Activated naive CD4-positive, alpha-beta T cell treated with anti-CD3 and anti-CD28 coated beads, Interleukin-2, amount 50 U/mL, for 24 hours (primary cell): ENCODE data around the gene GPR75.
A peak's percentile ranks its signal among the peaks of the same experiment; 100 is the strongest.
"Not testable (repeated sequence)": the region's sequence is repeated elsewhere in the genome, so short reads cannot be mapped to it uniquely, and the experiment has no call there.

ENCODE experiments used
- H3K27ac Mint-ChIP-seq: one replicate; pipeline ENCODE4 v1.8.0; 2021; ENCODE audit warnings: mild to moderate bottlenecking, mixed read lengths
- H3K27me3 Mint-ChIP-seq: one replicate; pipeline ENCODE4 v1.8.0; 2021; ENCODE audit warnings: mixed read lengths
- H3K36me3 Mint-ChIP-seq: one replicate; pipeline ENCODE4 v1.8.0; 2021; ENCODE audit warnings: mixed read lengths
- H3K4me1 Mint-ChIP-seq: one replicate; pipeline ENCODE4 v1.8.0; 2021; ENCODE audit warnings: mixed read lengths
- H3K4me3 Mint-ChIP-seq: one replicate; pipeline ENCODE4 v1.8.0; 2021; ENCODE audit warnings: mild to moderate bottlenecking, mixed read lengths
- H3K9me3 Mint-ChIP-seq: one replicate; pipeline ENCODE4 v1.8.0; 2021; ENCODE audit warnings: mixed read lengths

GPR75 gene

GRCh38 chr2:53867169-53867568 lies 7.4 kb upstream of the GPR75 start:
- Mint-ChIP-seq H3K27me3 (no peaks in the 10 kb centered on the region), H3K36me3 (peaks cover 14% of the 10 kb centered on the region), H3K4me1 (peaks cover 6% of the 10 kb centered on the region), H3K4me3 (no peak overlapping the region), H3K9me3 (no peaks in the 10 kb centered on the region), H3K27ac (no peak overlapping the region)

DNA sequence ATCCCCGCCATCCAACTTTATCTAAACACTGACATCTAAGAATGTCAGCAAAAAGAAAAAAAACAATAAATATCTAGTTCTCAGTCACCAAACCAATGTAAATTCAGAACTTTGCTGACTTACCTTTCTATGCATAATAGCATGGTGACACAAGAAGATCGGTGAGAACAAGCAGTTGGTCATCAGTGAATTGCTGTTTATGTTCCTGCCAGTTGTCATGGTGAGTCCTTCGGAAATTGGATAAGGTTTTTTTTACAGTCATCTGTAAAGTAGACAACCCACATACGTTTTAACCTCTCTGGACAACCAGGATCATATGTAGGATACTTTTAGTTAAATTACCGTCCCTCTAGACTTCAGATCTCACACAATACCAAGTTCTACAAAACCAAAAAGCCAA lies 6.2 kb upstream of the GPR75 start:
- peaks cover 17% of the 10 kb centered on the region for H3K4me1 Mint-ChIP-seq

GRCh38 chr2:53865264-53865663 lies 5.5 kb upstream of the GPR75 start:
- no peaks in the 10 kb centered on the region for H3K9me3 Mint-ChIP-seq
- H3K27me3 Mint-ChIP-seq = no peaks in the 10 kb centered on the region
- H3K36me3 Mint-ChIP-seq = peaks cover 19% of the 10 kb centered on the region
- H3K4me3 Mint-ChIP-seq = no peak overlapping the region
- H3K27ac Mint-ChIP-seq = no peak overlapping the region
- peaks cover 17% of the 10 kb centered on the region for H3K4me1 Mint-ChIP-seq

More for the DNA sequence above, 6.2 kb upstream of the GPR75 start:
- Mint-ChIP-seq H3K9me3 (no peaks in the 10 kb centered on the region), H3K4me3 (no peak overlapping the region), H3K36me3 (peaks cover 14% of the 10 kb centered on the region), H3K27me3 (no peaks in the 10 kb centered on the region), H3K27ac (peak overlapping the region; percentile 30)

- no peaks in the 10 kb centered on the region for H3K27me3 Mint-ChIP-seq
- H3K9me3 Mint-ChIP-seq = no peaks in the 10 kb centered on the region
- H3K4me3 Mint-ChIP-seq = no peak overlapping the region
- H3K4me1 Mint-ChIP-seq = peaks cover 17% of the 10 kb centered on the region
- H3K36me3 Mint-ChIP-seq = peaks cover 21% of the 10 kb centered on the region
- no peak overlapping the region for H3K27ac Mint-ChIP-seq
Measured at GRCh38 chr2:53863538-53864227, 3.9 kb upstream of the GPR75 start.

DNA sequence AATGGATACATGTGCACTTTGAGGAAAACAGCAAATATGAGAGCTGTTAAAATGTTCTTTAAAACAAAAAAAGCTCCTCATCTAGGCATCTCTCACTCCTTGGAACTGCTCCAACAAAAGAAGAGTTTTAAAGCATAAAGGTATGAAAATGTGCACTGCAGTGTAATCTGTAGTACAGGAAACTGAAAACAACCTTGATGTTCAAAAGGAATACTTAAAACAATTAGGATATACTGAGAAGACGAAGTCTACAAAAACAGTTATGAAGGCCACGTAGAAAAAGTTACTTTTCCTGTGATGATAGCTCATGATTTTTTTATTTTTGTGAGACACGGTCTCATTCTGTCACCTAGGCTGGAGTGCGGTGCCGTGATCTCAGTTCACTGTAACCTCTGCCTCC lies 2.1 kb upstream of the GPR75 start:
- Mint-ChIP-seq H3K4me3 (no peak overlapping the region), H3K36me3 (peaks cover 19% of the 10 kb centered on the region), H3K9me3 (no peaks in the 10 kb centered on the region), H3K27me3 (no peaks in the 10 kb centered on the region), H3K4me1 (peaks cover 17% of the 10 kb centered on the region), H3K27ac (peak overlapping the region; percentile 3)

DNA sequence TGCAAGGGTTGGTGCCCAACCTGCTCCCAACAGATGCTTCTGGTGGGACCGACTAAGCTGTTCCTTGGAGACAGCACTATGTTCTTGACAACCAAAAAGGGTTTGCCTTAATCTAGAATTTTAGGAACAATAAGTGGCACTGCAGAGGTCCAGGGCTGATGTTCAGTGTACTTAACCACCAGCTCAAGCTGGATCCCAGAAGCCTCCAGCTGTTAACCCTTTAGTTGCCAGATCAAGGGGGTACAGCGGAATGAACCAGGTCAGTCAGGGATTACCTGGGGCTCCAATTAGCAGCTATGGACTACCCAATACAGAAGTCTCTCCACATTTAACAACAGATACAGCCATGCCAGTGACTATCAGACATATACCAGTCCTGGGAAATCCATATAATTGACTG lies 3.5 kb downstream of the GPR75 start:
- H3K27me3 Mint-ChIP-seq = no peaks in the 10 kb centered on the region
- no peaks in the 10 kb centered on the region for H3K9me3 Mint-ChIP-seq
- H3K36me3 Mint-ChIP-seq = peaks cover 19% of the 10 kb centered on the region
- no peak overlapping the region for H3K27ac Mint-ChIP-seq
- no peak overlapping the region for H3K4me3 Mint-ChIP-seq
- peaks cover 2% of the 10 kb centered on the region for H3K4me1 Mint-ChIP-seq

DNA sequence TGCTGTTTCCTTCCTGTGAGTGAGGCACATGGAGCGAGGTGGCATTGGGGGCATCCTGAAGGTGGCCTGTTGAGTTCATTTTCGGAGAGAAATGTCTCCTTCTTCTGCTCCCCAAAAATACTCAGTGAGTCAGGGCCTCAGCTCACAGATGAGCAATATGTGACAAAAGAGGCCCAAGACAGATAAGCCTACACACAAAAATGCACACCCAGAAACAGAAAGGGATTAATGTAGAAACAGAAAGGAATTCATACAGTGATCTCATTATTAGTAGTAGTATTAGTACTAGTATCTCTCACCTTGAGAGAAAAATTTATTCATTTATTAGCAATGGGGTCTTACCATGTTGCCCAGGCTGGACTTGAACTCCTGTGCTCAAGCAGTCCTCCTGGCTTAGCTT lies 5.1 kb downstream of the GPR75 start:
- no peaks in the 10 kb centered on the region for H3K27me3 Mint-ChIP-seq
- H3K4me3 Mint-ChIP-seq = no peak overlapping the region
- no peaks in the 10 kb centered on the region for H3K9me3 Mint-ChIP-seq
- no peak overlapping the region for H3K27ac Mint-ChIP-seq
- H3K4me1 Mint-ChIP-seq = no peaks in the 10 kb centered on the region
- peaks cover 15% of the 10 kb centered on the region for H3K36me3 Mint-ChIP-seq

- no peaks in the 10 kb centered on the region for H3K27me3 Mint-ChIP-seq
- H3K9me3 Mint-ChIP-seq = no peaks in the 10 kb centered on the region
- no peaks in the 10 kb centered on the region for H3K4me1 Mint-ChIP-seq
- no peak overlapping the region for H3K27ac Mint-ChIP-seq
- H3K4me3 Mint-ChIP-seq = no peak overlapping the region
- peaks cover 9% of the 10 kb centered on the region for H3K36me3 Mint-ChIP-seq
Measured at GRCh38 chr2:53852532-53852931, 7.2 kb downstream of the GPR75 start.

GRCh38 chr2:53851052-53851757 lies 8.6 kb downstream of the GPR75 start:
- H3K9me3 Mint-ChIP-seq = not testable (repeated sequence)

DNA sequence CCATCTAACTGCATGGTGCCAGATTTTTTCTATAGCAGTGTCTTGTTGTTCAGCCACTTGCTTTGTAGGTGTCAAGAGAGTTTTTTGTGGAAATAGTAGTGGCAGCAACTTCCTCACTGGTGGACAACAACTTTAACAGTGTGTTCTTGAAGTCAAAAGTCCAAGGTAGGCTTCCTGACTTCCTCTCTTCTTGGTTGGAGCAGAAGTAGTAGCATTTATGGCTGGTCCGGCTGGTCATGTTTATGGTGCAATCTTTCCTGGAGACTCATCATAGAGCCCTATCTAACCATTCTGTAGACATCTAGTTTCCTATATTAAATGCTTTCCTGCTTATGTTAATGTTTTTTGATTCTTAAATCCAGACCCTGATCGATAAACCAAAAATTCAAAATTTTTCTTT lies 11.7 kb downstream of the GPR75 start:
- no peaks in the 10 kb centered on the region for H3K9me3 Mint-ChIP-seq
- H3K36me3 Mint-ChIP-seq = peaks cover 1% of the 10 kb centered on the region
- H3K4me1 Mint-ChIP-seq = peaks cover 7% of the 10 kb centered on the region
- H3K27ac Mint-ChIP-seq = no peak overlapping the region
- no peaks in the 10 kb centered on the region for H3K27me3 Mint-ChIP-seq
- no peak overlapping the region for H3K4me3 Mint-ChIP-seq

More at GRCh38 chr2:53851052-53851757, 8.6 kb downstream of the GPR75 start:
- not testable (repeated sequence) for H3K4me1 Mint-ChIP-seq, H3K4me3 Mint-ChIP-seq, H3K27me3 Mint-ChIP-seq, H3K27ac Mint-ChIP-seq, H3K36me3 Mint-ChIP-seq

- Mint-ChIP-seq H3K27me3 (no peaks in the 10 kb centered on the region), H3K27ac (no peak overlapping the region), H3K4me1 (peaks cover 7% of the 10 kb centered on the region)
Measured at GRCh38 chr2:53843595-53843994, 16.2 kb downstream of the GPR75 start.

DNA sequence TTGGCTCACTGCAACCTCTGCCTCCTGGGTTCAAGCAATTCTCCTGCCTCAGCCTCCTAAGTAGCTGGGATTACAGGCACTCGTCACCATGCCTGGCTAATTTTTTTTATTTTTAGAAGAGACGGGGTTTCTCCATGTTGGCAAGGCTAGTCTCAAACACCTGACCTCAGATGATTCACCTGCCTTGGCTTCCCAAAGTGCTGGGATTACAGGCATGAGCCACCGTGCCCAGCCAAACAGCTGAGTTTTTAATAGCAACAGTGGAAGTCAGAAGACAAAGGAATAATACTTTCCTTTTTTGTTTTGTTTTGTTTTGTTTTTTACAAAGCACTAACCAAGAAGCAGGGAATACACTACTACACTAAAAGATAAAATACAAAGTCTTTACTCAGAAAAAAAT lies 16.9 kb downstream of the GPR75 start:
- peaks cover 7% of the 10 kb centered on the region for H3K4me1 Mint-ChIP-seq
- H3K27ac Mint-ChIP-seq = no peak overlapping the region
- H3K9me3 Mint-ChIP-seq = no peaks in the 10 kb centered on the region
- H3K36me3 Mint-ChIP-seq = no peaks in the 10 kb centered on the region
- no peaks in the 10 kb centered on the region for H3K27me3 Mint-ChIP-seq
- no peak overlapping the region for H3K4me3 Mint-ChIP-seq

More at GRCh38 chr2:53843595-53843994, 16.2 kb downstream of the GPR75 start:
- no peak overlapping the region for H3K4me3 Mint-ChIP-seq
- no peaks in the 10 kb centered on the region for H3K36me3 Mint-ChIP-seq
- no peaks in the 10 kb centered on the region for H3K9me3 Mint-ChIP-seq

- not testable (repeated sequence) for H3K4me3 Mint-ChIP-seq, H3K36me3 Mint-ChIP-seq, H3K27ac Mint-ChIP-seq, H3K4me1 Mint-ChIP-seq, H3K9me3 Mint-ChIP-seq, H3K27me3 Mint-ChIP-seq
Measured at GRCh38 chr2:53841651-53842050, 18.1 kb downstream of the GPR75 start.

DNA sequence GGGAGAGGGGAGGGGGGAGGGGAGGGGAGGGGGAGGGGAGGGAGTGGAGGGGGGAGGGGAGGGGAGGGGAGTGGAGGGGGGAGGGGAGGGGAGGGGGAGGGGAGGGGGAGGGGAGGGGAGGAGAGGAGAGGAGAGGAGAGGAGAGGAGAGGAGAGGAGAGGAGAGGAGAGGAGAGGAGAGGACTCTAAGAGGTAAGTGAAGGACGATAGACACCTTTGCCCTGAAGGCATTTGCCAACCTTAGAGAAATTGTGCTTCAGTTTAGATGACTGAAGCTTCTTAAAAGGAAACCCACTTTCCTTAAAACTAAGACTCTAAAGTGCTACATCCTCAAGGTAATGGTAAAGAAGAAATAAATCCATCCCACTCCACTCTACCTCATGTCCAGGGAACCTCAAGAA lies 19.2 kb downstream of the GPR75 start:
- H3K36me3 Mint-ChIP-seq = no peaks in the 10 kb centered on the region
- H3K27ac Mint-ChIP-seq = no peak overlapping the region
- no peak overlapping the region for H3K4me3 Mint-ChIP-seq

GRCh38 chr2:53829980-53830290 lies 29.8 kb downstream of the GPR75 start:
- H3K36me3 Mint-ChIP-seq = peaks cover 19% of the 10 kb centered on the region
- H3K9me3 Mint-ChIP-seq, H3K27me3 Mint-ChIP-seq, H3K4me1 Mint-ChIP-seq, H3K4me3 Mint-ChIP-seq, H3K27ac Mint-ChIP-seq: not testable (repeated sequence)

More for the DNA sequence above, 19.2 kb downstream of the GPR75 start:
- Mint-ChIP-seq H3K27me3 (no peaks in the 10 kb centered on the region), H3K4me1 (peaks cover 7% of the 10 kb centered on the region), H3K9me3 (no peaks in the 10 kb centered on the region)

GRCh38 chr2:53829273-53829979 lies 30.3 kb downstream of the GPR75 start:
- H3K27ac Mint-ChIP-seq = no peak overlapping the region
- no peaks in the 10 kb centered on the region for H3K27me3 Mint-ChIP-seq

More at GRCh38 chr2:53829273-53829979, 30.3 kb downstream of the GPR75 start:
- no peak overlapping the region for H3K4me3 Mint-ChIP-seq
- H3K36me3 Mint-ChIP-seq = peaks cover 17% of the 10 kb centered on the region
- H3K9me3 Mint-ChIP-seq = no peaks in the 10 kb centered on the region
- no peaks in the 10 kb centered on the region for H3K4me1 Mint-ChIP-seq
